Endothelial cell of umbilical vein (primary cell): ENCODE measurements around the gene FAM20B.

ENCODE experiments used
- CTCF ChIP-seq, 2 donors: IDR thresholded peaks; 1 replicate in 1 of 2; 2 replicates in 1 of 2; pipeline ENCODE4 v1.5.1; 2011; ENCODE audit warnings: low read length in 2 of 2, mild to moderate bottlenecking in 2 of 2, moderate library complexity in 2 of 2, control low read depth in 1 of 2, inconsistent platforms in 1 of 2, low read depth in 1 of 2; ENCODE audit not compliant: insufficient read depth in 1 of 2; ENCODE audit errors: extremely low read depth in 1 of 2
- MAX ChIP-seq: IDR thresholded peaks from 2 replicates; pipeline ENCODE4 v1.6.1; 2011; ENCODE audit not compliant: insufficient read depth, insufficient read length
- POLR2AphosphoS5 ChIP-seq: IDR thresholded peaks from 2 replicates; pipeline ENCODE4 v1.6.1; 2012; ENCODE audit warnings: low read depth, mild to moderate bottlenecking, control low read depth, low read length, moderate library complexity; ENCODE audit not compliant: insufficient read depth

GRCh38 chr1:178976541-178976940, 49.2 kb upstream of the FAM20B start:
- TF ChIP-seq POLR2AphosphoS5 (no peak), CTCF (IDR thresholded peaks at IDR 0.05; ENCODE audit: extremely low read depth in 1 of 2, insufficient read depth in 1 of 2, low read depth in 1 of 2, low read length in 2 of 2) (no peak), MAX (no peak)
